OCI-LY7 (cell line): ENCODE results near the gene PSD2.

Experiments used
- CTCF ChIP-seq: fragments of 200-600 bp; sonication (generic); conservative IDR thresholded peaks from 2 replicates; pipeline ENCODE4 v1.5.1; 2014; ENCODE audit warnings: mild to moderate bottlenecking, antibody characterized with exemption, low read length, moderate library complexity, mixed read lengths
- EZH2phosphoT487 ChIP-seq: fragments of 200-600 bp; sonication (generic); IDR thresholded peaks from 2 replicates; pipeline ENCODE4 v1.6.1; 2018; ENCODE audit warnings: low read depth, borderline replicate concordance, mild to moderate bottlenecking, mixed run types, antibody characterized with exemption, low read length, moderate library complexity, mixed read lengths

GRCh38 chr5:139843991-139844390 is 48.4 kb downstream of the PSD2 start:
- TF ChIP-seq CTCF (no peak), EZH2phosphoT487 (no peak)
